Measurements from ENCODE around the gene EPS15. TPM values are rescaled to one million over a fixed set of nuclear protein-coding genes. Genes with fewer than 3 reads are reported as not detected.

EPS15 gene
- total and polyA plus RNA-seq, 9 donors: 20.9 to 84.0 (median 68.4) TPM

DNA sequence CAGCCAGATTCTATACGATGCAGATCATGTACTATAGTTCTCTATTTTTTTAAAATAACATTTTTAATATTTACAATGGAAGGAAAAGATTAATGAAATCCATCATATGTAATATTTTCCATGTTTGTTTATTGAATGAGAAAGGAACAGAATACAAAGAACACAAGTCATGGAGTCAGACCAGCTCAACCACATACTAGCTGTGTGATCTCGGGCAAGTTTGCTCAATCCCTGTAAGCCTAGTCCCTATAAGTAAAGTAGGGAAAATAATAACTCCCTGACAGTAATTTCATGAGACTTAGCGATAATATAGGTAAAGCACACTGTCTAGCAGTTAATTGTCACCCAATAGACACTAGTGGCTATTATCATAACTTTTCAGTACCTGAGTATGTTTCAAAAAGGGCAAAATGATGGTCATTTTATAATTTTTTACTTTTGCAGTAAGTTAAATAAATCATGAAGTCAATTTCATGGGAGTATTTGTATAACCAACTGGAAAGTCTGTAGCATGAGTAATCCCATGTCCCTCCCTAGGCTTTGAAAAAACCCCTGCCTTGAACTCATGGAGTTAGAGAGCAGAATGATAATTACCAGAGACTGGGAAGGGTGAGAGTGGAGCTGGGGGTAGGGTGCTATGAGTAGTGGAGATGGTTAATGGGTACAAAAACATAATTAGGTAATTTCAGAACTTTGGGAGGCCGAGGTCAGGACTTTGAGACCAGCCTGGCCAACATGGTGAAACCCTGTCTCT, 37.0 kb upstream of the EPS15 start:
- Histone ChIP-seq H3K4me1 (ENCODE audit: insufficient read depth) (no peaks in the 10 kb centered on the region), H3K36me3 (no peaks in the 10 kb centered on the region), H3K27me3 (no peaks in the 10 kb centered on the region), H3K9me3 (no peaks in the 10 kb centered on the region), H3K4me3 (no peak overlapping the region), H3K27ac (no peak overlapping the region)
- intact Hi-C loops (cut with DNase I): no loop called here
- no peak for DNase-seq
- TF ChIP-seq, protein P1, sequence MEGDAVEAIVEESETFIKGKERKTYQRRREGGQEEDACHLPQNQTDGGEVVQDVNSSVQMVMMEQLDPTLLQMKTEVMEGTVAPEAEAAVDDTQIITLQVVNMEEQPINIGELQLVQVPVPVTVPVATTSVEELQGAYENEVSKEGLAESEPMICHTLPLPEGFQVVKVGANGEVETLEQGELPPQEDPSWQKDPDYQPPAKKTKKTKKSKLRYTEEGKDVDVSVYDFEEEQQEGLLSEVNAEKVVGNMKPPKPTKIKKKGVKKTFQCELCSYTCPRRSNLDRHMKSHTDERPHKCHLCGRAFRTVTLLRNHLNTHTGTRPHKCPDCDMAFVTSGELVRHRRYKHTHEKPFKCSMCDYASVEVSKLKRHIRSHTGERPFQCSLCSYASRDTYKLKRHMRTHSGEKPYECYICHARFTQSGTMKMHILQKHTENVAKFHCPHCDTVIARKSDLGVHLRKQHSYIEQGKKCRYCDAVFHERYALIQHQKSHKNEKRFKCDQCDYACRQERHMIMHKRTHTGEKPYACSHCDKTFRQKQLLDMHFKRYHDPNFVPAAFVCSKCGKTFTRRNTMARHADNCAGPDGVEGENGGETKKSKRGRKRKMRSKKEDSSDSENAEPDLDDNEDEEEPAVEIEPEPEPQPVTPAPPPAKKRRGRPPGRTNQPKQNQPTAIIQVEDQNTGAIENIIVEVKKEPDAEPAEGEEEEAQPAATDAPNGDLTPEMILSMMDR (IDR thresholded peaks at IDR 0.05): no peak
- TF ChIP-seq EP300 (IDR thresholded peaks at IDR 0.05) (no peak), POLR2A (IDR thresholded peaks at IDR 0.05) (no peak)
- 94 to 95% (median 94%) methylated on average over 4 of the region's 4 CpGs for WGBS, 3 donors

DNA sequence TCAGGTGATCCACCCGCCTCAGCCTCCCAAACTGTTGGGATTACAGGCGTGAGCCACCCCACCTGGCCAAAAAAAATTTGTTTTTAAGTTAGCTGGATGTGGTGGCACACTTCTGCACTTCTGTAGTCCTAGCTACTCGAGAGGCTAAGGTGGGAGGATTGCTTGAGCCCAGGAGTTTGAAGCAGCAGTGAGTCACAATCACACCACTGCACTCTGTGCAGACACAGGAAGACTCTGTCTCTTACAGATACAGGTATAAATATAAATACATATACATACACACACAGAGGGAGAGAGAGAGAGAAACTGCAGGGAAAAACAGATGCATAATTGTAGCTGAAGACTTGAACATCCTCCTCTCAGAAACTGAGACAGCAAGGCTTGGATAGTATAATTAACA, 34.8 kb upstream of the EPS15 start:
- H3K36me3 ChIP-seq: no peaks in the 10 kb centered on the region
- 74 to 82% (median 78%) methylated on average over 3 of the region's 3 CpGs for WGBS, 3 donors
- no peaks in the 10 kb centered on the region for H3K27me3 ChIP-seq
- H3K27ac ChIP-seq: no peak overlapping the region
- no peak overlapping the region for H3K4me3 ChIP-seq
- no peaks in the 10 kb centered on the region for H3K4me1 ChIP-seq (ENCODE audit: insufficient read depth)
- no peaks in the 10 kb centered on the region for H3K9me3 ChIP-seq
- intact Hi-C loops (cut with DNase I): no loop called here
- DNase-seq: no peak
- TF ChIP-seq POLR2A (IDR thresholded peaks at IDR 0.05): no peak
- no peak for TF ChIP-seq EP300 (IDR thresholded peaks at IDR 0.05)
- TF ChIP-seq, protein P1 (IDR thresholded peaks at IDR 0.05): no peak

DNA sequence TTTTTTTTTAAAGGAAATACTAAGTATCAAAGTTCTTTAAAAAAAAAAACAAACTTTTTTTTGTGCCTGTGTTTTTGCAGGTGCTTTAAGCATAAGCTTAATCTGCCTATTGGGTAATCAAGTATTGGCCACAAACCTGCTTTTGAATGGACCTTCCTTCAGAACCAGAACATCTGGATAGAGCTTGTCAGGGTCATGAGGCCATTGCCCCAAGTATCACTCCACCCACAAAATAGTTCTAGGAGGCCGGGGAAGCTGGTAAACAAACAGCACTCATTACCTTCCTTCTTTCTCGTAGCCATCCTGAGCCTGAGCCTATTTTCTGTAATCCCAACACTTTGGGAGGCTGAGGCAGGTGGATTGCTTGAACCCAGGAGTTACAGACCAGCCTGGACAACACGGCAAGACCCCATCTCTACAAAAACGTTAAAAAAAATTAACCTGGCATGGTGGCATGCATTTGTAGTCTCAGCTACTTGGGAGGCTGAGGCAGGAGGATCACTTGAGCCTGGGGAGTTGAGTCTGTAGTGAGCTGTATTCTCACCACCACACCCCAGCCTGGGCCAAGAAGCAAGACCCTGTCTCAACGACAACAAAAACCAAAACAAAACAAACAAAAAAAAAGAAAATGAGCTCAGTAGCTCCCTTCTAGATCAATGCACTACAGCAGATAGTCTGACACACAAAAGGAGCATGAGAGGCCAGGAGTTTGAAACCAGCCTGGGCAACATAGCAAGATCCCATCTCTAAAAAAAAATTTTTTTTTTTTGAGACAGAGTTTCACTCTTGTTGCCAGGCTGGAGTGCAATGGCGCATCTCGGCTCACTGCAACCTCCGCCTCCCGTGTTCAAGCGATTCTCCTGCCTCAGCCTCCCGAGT, 34.1 kb upstream of the EPS15 start:
- no peaks in the 10 kb centered on the region for H3K27me3 ChIP-seq
- intact Hi-C loops (cut with DNase I): no loop called here
- no peak overlapping the region for H3K27ac ChIP-seq
- no peaks in the 10 kb centered on the region for H3K4me1 ChIP-seq (ENCODE audit: insufficient read depth)
- H3K4me3 ChIP-seq: no peak overlapping the region
- no peaks in the 10 kb centered on the region for H3K9me3 ChIP-seq
- no peak for DNase-seq
- WGBS, 3 donors: 89 to 96% (median 91%) methylated on average over 11 of the region's 11 CpGs
- H3K36me3 ChIP-seq: no peaks in the 10 kb centered on the region
- TF ChIP-seq POLR2A (IDR thresholded peaks at IDR 0.05) (no peak), EP300 (IDR thresholded peaks at IDR 0.05) (no peak)
- TF ChIP-seq, protein P1 (IDR thresholded peaks at IDR 0.05): no peak

DNA sequence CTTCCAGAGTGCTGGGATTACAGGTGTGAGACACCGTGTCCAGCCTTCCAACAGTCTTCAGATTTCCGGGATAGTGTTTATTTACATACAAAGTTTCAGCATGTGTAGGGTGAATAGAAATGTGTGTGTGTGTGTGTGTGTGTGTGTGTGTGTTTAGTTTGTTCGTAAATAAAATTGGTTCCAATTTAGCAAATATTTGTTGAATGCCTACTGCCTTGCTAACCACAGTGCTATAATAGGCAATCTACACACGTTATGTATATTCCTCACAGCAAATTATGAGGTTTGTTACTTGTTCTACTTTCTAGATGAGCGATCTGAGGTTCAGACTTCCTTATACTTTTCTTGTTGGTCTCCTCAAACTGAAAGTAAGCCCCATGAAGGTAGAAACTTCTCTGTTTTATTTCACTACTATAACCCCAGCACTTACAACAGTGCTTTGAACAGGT, 32.8 kb upstream of the EPS15 start:
- H3K9me3 ChIP-seq: no peaks in the 10 kb centered on the region
- 81 to 89% (median 88%) methylated on average over 5 of the region's 5 CpGs for WGBS, 3 donors
- H3K27ac ChIP-seq: no peak overlapping the region
- no peaks in the 10 kb centered on the region for H3K27me3 ChIP-seq
- no peak for DNase-seq
- TF ChIP-seq POLR2A (IDR thresholded peaks at IDR 0.05) (no peak), EP300 (IDR thresholded peaks at IDR 0.05) (no peak)
- TF ChIP-seq, protein P1 (IDR thresholded peaks at IDR 0.05): no peak
- no peaks in the 10 kb centered on the region for H3K36me3 ChIP-seq
- H3K4me1 ChIP-seq (ENCODE audit: insufficient read depth): no peaks in the 10 kb centered on the region
- intact Hi-C loops (cut with DNase I): no loop called here
- H3K4me3 ChIP-seq: no peak overlapping the region

Data from ovary (tissue), 9 donors.